GM18520 (cell line): ENCODE results near the gene CYP4B1.
"Not testable (repeated sequence)": the region's sequence is repeated elsewhere in the genome, so short reads cannot be mapped to it uniquely, and the experiment has no call there.

Experiments used
- ATAC-seq: cut with Tn5 transposase; IDR thresholded peaks from one replicate; pipeline ENCODE4 v1.9.1; 2021; ENCODE audit not compliant: unreplicated experiment

Gene CYP4B1

GRCh38 chr1:46798810-46799209 is at the start of gene CYP4B1:
TSS of gene CYP4B1 (plus strand) at chr1:46799046. CDS start at chr1:46799082, 36 bp downstream.
- no peak for ATAC-seq

- ATAC-seq, result no peak
Observed at GRCh38 chr1:46749404-46749803, 49.4 kb upstream of the CYP4B1 start.

- no peak for ATAC-seq
Observed at GRCh38 chr1:46749921-46750404, 48.9 kb upstream of the CYP4B1 start.

GRCh38 chr1:46753985-46754384 is 44.9 kb upstream of the CYP4B1 start:
- no peak for ATAC-seq

- ATAC-seq, result not testable (repeated sequence)
Observed at GRCh38 chr1:46754707-46755106, 44.1 kb upstream of the CYP4B1 start.

GRCh38 chr1:46755121-46755520 is 43.7 kb upstream of the CYP4B1 start:
- ATAC-seq, result no peak

- ATAC-seq, result no peak
Observed at GRCh38 chr1:46757247-46757955, 41.4 kb upstream of the CYP4B1 start.

- no peak for ATAC-seq
Observed at GRCh38 chr1:46757956-46758528, 40.8 kb upstream of the CYP4B1 start.

GRCh38 chr1:46760558-46761166 is 38.2 kb upstream of the CYP4B1 start:
- no peak for ATAC-seq

GRCh38 chr1:46761740-46762139 is 37.1 kb upstream of the CYP4B1 start:
- ATAC-seq, result no peak

GRCh38 chr1:46764402-46764801 is 34.4 kb upstream of the CYP4B1 start:
- ATAC-seq, result no peak

- ATAC-seq, result no peak
Observed at GRCh38 chr1:46767649-46768282, 31.1 kb upstream of the CYP4B1 start.

- no peak for ATAC-seq
Observed at GRCh38 chr1:46768445-46768844, 30.4 kb upstream of the CYP4B1 start.

- ATAC-seq, result no peak
Observed at GRCh38 chr1:46769028-46769740, 29.7 kb upstream of the CYP4B1 start.

- no peak for ATAC-seq
Observed at GRCh38 chr1:46770541-46770940, 28.3 kb upstream of the CYP4B1 start.

- no peak for ATAC-seq
Observed at GRCh38 chr1:46772571-46772970, 26.3 kb upstream of the CYP4B1 start.

- no peak for ATAC-seq
Observed at GRCh38 chr1:46774297-46774696, 24.5 kb upstream of the CYP4B1 start.

- ATAC-seq, result not testable (repeated sequence)
Observed at GRCh38 chr1:46778456-46778855, 20.4 kb upstream of the CYP4B1 start.

GRCh38 chr1:46784666-46785065 is 14.2 kb upstream of the CYP4B1 start:
- ATAC-seq, result no peak

GRCh38 chr1:46788634-46789033 is 10.2 kb upstream of the CYP4B1 start:
- not testable (repeated sequence) for ATAC-seq

GRCh38 chr1:46790446-46791101 is 8.3 kb upstream of the CYP4B1 start:
- ATAC-seq, result no peak
